ENCODE results near the gene C6orf136. TPM values are rescaled to one million over a fixed set of nuclear protein-coding genes. Genes with fewer than 3 reads are reported as not detected.

C6orf136 gene
- total RNA-seq, 4 donors from 2014 or later = 10.0 to 31.3 (median 15.5) TPM

DNA sequence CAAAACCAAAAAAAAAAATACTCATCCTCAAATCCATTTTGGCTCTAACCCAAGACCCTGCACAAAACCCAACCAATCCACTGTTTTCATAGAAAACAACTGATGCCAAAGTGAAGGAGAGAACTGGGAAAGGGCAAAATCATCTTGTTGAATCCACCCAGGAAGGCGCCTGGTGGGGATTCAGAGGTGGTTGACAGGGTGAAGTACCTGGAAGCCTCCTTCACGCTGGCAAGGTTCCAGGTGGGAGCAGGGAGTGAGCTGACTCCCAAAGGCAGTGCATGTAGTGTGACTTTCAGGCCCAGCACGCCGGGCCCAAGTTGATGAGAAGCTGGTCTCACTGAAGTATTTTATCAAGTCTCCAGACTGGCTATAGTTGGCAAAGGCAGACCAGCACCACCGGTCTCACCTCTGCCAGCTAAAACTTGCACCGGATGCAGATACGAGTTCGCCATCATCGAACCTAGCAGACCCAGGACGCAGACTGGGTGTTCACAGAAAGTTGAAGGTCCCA, 46.4 kb upstream of the C6orf136 start:
- H3K36me3 ChIP-seq = peaks cover 54% of the 10 kb centered on the region
- TF ChIP-seq EP300 (IDR thresholded peaks at IDR 0.05) (no peak), CTCF (IDR thresholded peaks at IDR 0.05) (no peak), POLR2AphosphoS5 (IDR thresholded peaks at IDR 0.05) (no peak), POLR2A (IDR thresholded peaks at IDR 0.05) (no peak)
- H3K4me1 ChIP-seq = peaks cover 4% of the 10 kb centered on the region
- no peaks in the 10 kb centered on the region for H3K27me3 ChIP-seq
- no peak for DNase-seq (ENCODE audit: low spot score in 2 of 2)
- 71% methylated on average over 10 of the region's 10 CpGs for WGBS
- H3K4me3 ChIP-seq = no peak overlapping the region
- H3K27ac ChIP-seq = no peak overlapping the region
- H3K9me3 ChIP-seq = no peaks in the 10 kb centered on the region

GRCh38 chr6:30601436-30601814, 45.5 kb upstream of the C6orf136 start:
- Histone ChIP-seq H3K36me3 (peaks cover 63% of the 10 kb centered on the region), H3K9me3 (no peaks in the 10 kb centered on the region), H3K27me3 (no peaks in the 10 kb centered on the region), H3K27ac (no peak overlapping the region), H3K4me1 (peaks cover 4% of the 10 kb centered on the region), H3K4me3 (no peak overlapping the region)
- no peak for TF ChIP-seq EP300 (IDR thresholded peaks at IDR 0.05)
- TF ChIP-seq CTCF (IDR thresholded peaks at IDR 0.05) = no peak
- TF ChIP-seq POLR2A (IDR thresholded peaks at IDR 0.05) = no peak
- TF ChIP-seq POLR2AphosphoS5 (IDR thresholded peaks at IDR 0.05) = no peak
- 56% methylated on average over 6 of the region's 6 CpGs for WGBS
- no peak for DNase-seq (ENCODE audit: low spot score in 2 of 2)

- TF ChIP-seq POLR2A (IDR thresholded peaks at IDR 0.05) (no peak), POLR2AphosphoS5 (IDR thresholded peaks at IDR 0.05) (no peak), CTCF (IDR thresholded peaks at IDR 0.05) (no peak), EP300 (IDR thresholded peaks at IDR 0.05) (no peak)
- no peak for DNase-seq (ENCODE audit: low spot score in 2 of 2)
- Histone ChIP-seq H3K27ac (no peak overlapping the region), H3K9me3 (no peaks in the 10 kb centered on the region), H3K4me3 (no peak overlapping the region), H3K4me1 (peaks cover 4% of the 10 kb centered on the region), H3K36me3 (peaks cover 69% of the 10 kb centered on the region), H3K27me3 (no peaks in the 10 kb centered on the region)
- WGBS = 88% methylated on average over 22 of the region's 39 CpGs
These were observed 44.9 kb upstream of the C6orf136 start for GRCh38 chr6:30601815-30602641.

DNA sequence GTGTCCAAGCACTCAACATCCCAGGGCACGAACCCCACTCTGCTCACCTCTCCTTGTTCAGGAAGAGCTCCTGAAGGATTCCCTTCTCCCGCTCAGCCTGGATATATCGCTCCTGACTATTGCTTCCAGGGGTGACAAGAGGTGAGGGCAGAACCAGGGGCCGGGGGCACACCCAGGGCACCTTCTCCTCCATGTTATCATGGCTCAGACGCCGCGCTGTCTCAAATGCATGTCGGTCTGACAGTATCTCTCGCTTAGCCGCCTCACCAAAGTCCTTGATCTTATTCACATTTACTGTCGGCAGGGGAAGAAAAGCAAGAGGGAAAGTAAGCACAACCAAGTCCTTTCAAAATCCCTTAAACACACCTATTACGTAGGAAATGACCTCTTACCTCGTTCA, 43.0 kb upstream of the C6orf136 start:
- Histone ChIP-seq H3K4me1 (no peaks in the 10 kb centered on the region), H3K27me3 (no peaks in the 10 kb centered on the region), H3K4me3 (no peak overlapping the region), H3K27ac (no peak overlapping the region), H3K9me3 (no peaks in the 10 kb centered on the region), H3K36me3 (peaks cover 86% of the 10 kb centered on the region)
- TF ChIP-seq CTCF (IDR thresholded peaks at IDR 0.05) = no peak
- TF ChIP-seq POLR2AphosphoS5 (IDR thresholded peaks at IDR 0.05) = no peak
- TF ChIP-seq EP300 (IDR thresholded peaks at IDR 0.05) = no peak
- no peak for TF ChIP-seq POLR2A (IDR thresholded peaks at IDR 0.05)
- WGBS = 93% methylated on average over 13 of the region's 13 CpGs
- no peak for DNase-seq (ENCODE audit: low spot score in 2 of 2)

DNA sequence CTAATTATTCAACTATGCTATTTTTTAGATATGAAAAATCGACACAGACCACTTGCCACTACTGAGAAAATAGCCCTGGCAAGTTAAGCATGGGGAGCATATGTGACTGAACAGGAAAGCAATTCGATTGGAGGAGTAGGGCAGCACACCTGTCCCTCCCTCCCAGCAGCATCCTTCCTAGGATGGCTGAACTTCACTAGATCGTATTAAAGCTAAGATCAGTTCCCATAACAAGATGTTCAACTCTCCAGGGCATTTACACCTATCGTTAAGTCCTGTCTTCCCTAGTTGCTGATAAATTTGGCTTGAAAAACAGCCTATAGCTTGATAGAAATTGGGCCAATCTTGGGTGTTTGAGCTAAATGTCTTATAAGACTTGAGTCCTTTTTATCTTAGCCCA, 36.9 kb upstream of the C6orf136 start:
- Histone ChIP-seq H3K27ac (no peak overlapping the region), H3K9me3 (no peaks in the 10 kb centered on the region), H3K4me3 (no peak overlapping the region), H3K4me1 (peaks cover 47% of the 10 kb centered on the region), H3K36me3 (peaks cover 42% of the 10 kb centered on the region), H3K27me3 (no peaks in the 10 kb centered on the region)
- no peak for DNase-seq (ENCODE audit: low spot score in 2 of 2)
- TF ChIP-seq EP300 (IDR thresholded peaks at IDR 0.05) = no peak
- 82% methylated on average over 4 of the region's 4 CpGs for WGBS
